ENCODE results near the gene ZNF672. TPM values are rescaled to one million over a fixed set of nuclear protein-coding genes. Genes with fewer than 3 reads are reported as not detected.
"Not testable (repeated sequence)": the region's sequence is repeated elsewhere in the genome, so short reads cannot be mapped to it uniquely, and the experiment has no call there.

ZNF672 gene
- total and polyA plus RNA-seq, 2 experiments from 2014 or later = 19.0 to 30.7 TPM

GRCh38 chr1:248825909-248826760, 11.9 kb upstream of the ZNF672 start, which contains the start of gene SH3BP5L:
Gene SH3BP5L, minus strand, starts transcription at chr1:248825915. Its CDS starts 980 bp downstream, at chr1:248824935.
- Histone ChIP-seq H3K9me3 (ENCODE audit: low read depth) (no peaks in the 10 kb centered on the region), H3K27ac (peak within 1 kb of the TSS; percentile 94), H3K4me2 (peak within 1 kb of the TSS; percentile 95), H3K27me3 (no peaks in the 10 kb centered on the region), H3K36me3 (replicated peaks; ENCODE audit: insufficient read depth, low read depth) (no peaks in the 10 kb centered on the region), H4K20me1 (ENCODE audit: insufficient read depth, poor library complexity, severe bottlenecking) (peaks cover 7% of the 10 kb centered on the region), H2AFZ (peak within 1 kb of the TSS; percentile 67), H3K4me1 (ENCODE audit: insufficient read depth) (peaks cover 20% of the 10 kb centered on the region), H3K4me3 (peak within 1 kb of the TSS; percentile 55), H3K9me2 (replicated peaks; ENCODE audit: insufficient read depth) (no peaks in the 10 kb centered on the region), H3K79me2 (peaks cover 43% of the 10 kb centered on the region)
- WGBS (ENCODE audit: low lambda C conversion rate, missing lambda C conversion rate) = under 1% methylated on average over 56 of the region's 56 CpGs
- DNase-seq (ENCODE audit: low spot score) = peak; percentile 96
- no peak for TF ChIP-seq EZH2 (IDR thresholded peaks at IDR 0.05; ENCODE audit: borderline replicate concordance)
- no peak for TF ChIP-seq EZH2phosphoT487 (IDR thresholded peaks at IDR 0.05; ENCODE audit: low read depth, severe bottlenecking, unreplicated experiment)
- TF ChIP-seq CTCF (IDR thresholded peaks at IDR 0.05; ENCODE audit: poor library complexity) = peak; percentile 68

GRCh38 chr1:248828845-248829244, 9.2 kb upstream of the ZNF672 start:
- 52% methylated on average over 3 of the region's 3 CpGs for WGBS (ENCODE audit: low lambda C conversion rate, missing lambda C conversion rate)
- DNase-seq (ENCODE audit: low spot score) = peak; percentile 56
- H4K20me1 ChIP-seq (ENCODE audit: insufficient read depth, poor library complexity, severe bottlenecking) = no peaks in the 10 kb centered on the region
- peaks cover 16% of the 10 kb centered on the region for H3K4me1 ChIP-seq (ENCODE audit: insufficient read depth)
- H3K36me3 ChIP-seq (replicated peaks; ENCODE audit: insufficient read depth, low read depth) = no peaks in the 10 kb centered on the region
- H3K79me2 ChIP-seq = peaks cover 18% of the 10 kb centered on the region
- H3K27ac ChIP-seq = peak overlapping the region; percentile 49
- peaks cover 3% of the 10 kb centered on the region for H3K27me3 ChIP-seq
- H2AFZ ChIP-seq = no peak overlapping the region
- H3K9me2 ChIP-seq (replicated peaks; ENCODE audit: insufficient read depth) = no peaks in the 10 kb centered on the region
- H3K9me3 ChIP-seq (ENCODE audit: low read depth) = no peaks in the 10 kb centered on the region
- H3K4me2 ChIP-seq = no peak overlapping the region
- H3K4me3 ChIP-seq = no peak overlapping the region
- TF ChIP-seq CTCF (IDR thresholded peaks at IDR 0.05; ENCODE audit: poor library complexity) = no peak
- no peak for TF ChIP-seq EZH2 (IDR thresholded peaks at IDR 0.05; ENCODE audit: borderline replicate concordance)
- TF ChIP-seq EZH2phosphoT487 (IDR thresholded peaks at IDR 0.05; ENCODE audit: low read depth, severe bottlenecking, unreplicated experiment) = no peak

GRCh38 chr1:248830718-248831017, 7.4 kb upstream of the ZNF672 start:
- not testable (repeated sequence) for H3K9me3 ChIP-seq (ENCODE audit: low read depth); H3K36me3 ChIP-seq (replicated peaks; ENCODE audit: insufficient read depth, low read depth); H3K9me2 ChIP-seq (replicated peaks; ENCODE audit: insufficient read depth); H3K4me3 ChIP-seq; H3K4me1 ChIP-seq (ENCODE audit: insufficient read depth); H3K79me2 ChIP-seq; H3K4me2 ChIP-seq; H2AFZ ChIP-seq; H3K27ac ChIP-seq; H3K27me3 ChIP-seq; DNase-seq (ENCODE audit: low spot score); H4K20me1 ChIP-seq (ENCODE audit: insufficient read depth, poor library complexity, severe bottlenecking)
- WGBS (ENCODE audit: low lambda C conversion rate, missing lambda C conversion rate) = 49% methylated on average over 3 of the region's 3 CpGs

- no peaks in the 10 kb centered on the region for H3K9me2 ChIP-seq (replicated peaks; ENCODE audit: insufficient read depth)
- H3K4me1 ChIP-seq (ENCODE audit: insufficient read depth) = peaks cover 5% of the 10 kb centered on the region
- H3K9me3 ChIP-seq (ENCODE audit: low read depth) = no peaks in the 10 kb centered on the region
- WGBS (ENCODE audit: low lambda C conversion rate, missing lambda C conversion rate) = 94% methylated on average over 1 of the region's 1 CpG
- H3K4me3 ChIP-seq = no peak overlapping the region
- H3K27ac ChIP-seq = no peak overlapping the region
- DNase-seq (ENCODE audit: low spot score) = no peak
- no peak overlapping the region for H3K4me2 ChIP-seq
- H2AFZ ChIP-seq = no peak overlapping the region
- no peak for TF ChIP-seq EZH2 (IDR thresholded peaks at IDR 0.05; ENCODE audit: borderline replicate concordance)
- no peak for TF ChIP-seq EZH2phosphoT487 (IDR thresholded peaks at IDR 0.05; ENCODE audit: low read depth, severe bottlenecking, unreplicated experiment)
- H3K79me2 ChIP-seq = no peaks in the 10 kb centered on the region
- H4K20me1 ChIP-seq (ENCODE audit: insufficient read depth, poor library complexity, severe bottlenecking) = no peaks in the 10 kb centered on the region
- no peaks in the 10 kb centered on the region for H3K36me3 ChIP-seq (replicated peaks; ENCODE audit: insufficient read depth, low read depth)
- peaks cover 5% of the 10 kb centered on the region for H3K27me3 ChIP-seq
Observed at GRCh38 chr1:248831842-248832241, 6.2 kb upstream of the ZNF672 start.
